GM12864 (cell line): ENCODE results near the gene ATF7.

ENCODE experiments used
- DNase-seq: peaks from one replicate; pipeline ENCODE4 v3.0.0-alpha.2; 2011; ENCODE audit warnings: low read depth
- H3K4me3 ChIP-seq: 2 replicates; pipeline ENCODE4 v1.5.1; 2011; ENCODE audit warnings: mild to moderate bottlenecking, low read depth, low read length, control low read depth
- CTCF ChIP-seq: IDR thresholded peaks from 2 replicates; pipeline ENCODE4 v1.5.1; 2011; ENCODE audit warnings: low read depth, mild to moderate bottlenecking, moderate library complexity, low read length, control low read depth, inconsistent platforms; ENCODE audit errors: missing control alignments

Gene ATF7

DNA sequence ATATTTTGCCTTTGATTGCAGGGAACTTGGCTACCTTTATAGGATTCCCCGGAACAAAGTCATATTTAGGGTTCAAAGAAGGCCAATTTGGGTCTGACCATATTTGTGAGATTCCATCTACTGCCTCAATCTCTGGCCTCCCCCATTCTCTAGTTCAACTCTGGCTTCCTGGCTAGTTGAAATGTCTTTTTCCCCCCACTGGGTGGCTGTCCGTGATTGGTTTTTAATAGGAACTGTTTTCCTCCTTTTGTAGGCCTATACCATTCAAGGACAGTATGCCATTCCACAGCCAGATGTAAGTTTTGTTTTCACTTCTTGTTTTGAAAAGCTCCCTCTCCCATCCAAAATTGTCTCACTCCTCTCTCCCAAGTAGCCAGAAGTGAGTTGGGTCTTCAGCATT lies 160.5 kb downstream of the ATF7 start:
- DNase-seq, result no peak
- H3K4me3 ChIP-seq, result no peak overlapping the region
- no peak for TF ChIP-seq CTCF

DNA sequence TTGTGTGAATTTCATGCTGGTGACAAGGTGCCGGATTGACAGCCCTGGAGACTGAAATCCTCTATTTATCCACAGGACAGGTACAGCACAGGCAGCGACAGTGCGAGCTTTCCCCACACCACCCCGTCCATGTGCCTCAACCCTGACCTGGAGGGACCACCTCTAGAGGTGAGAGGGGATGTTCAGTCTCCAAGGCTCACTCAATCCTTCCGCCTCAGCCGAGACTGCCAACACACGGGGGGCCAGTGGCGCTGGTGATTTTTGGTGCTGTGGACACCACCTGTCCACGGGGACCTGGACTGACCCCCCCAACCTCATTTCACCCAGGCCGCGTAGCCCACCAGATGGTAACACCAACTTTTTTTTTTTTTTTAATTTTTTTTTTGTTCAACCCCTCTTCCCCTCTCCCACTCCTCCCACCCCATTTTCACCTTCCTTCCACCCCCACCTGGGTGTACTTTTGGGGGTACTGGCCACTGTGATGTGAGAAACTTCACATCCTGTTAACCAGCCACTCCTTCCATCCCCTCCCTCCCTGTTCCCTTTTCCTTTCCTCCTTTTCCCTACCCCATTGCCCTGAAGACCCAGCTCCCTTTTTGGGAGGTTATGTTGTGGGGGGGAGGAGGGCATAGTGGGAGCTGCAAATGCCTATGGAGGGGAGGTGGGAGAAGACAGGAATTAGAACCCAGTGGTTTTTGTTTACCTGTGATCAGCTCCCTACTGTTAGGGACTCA lies 161.3 kb downstream of the ATF7 start:
- no peak for DNase-seq
- TF ChIP-seq CTCF, result no peak
- H3K4me3 ChIP-seq, result no peak overlapping the region

GRCh38 chr12:53463802-53464560 lies 162.2 kb downstream of the ATF7 start:
- no peak overlapping the region for H3K4me3 ChIP-seq
- DNase-seq, result no peak
- no peak for TF ChIP-seq CTCF

DNA sequence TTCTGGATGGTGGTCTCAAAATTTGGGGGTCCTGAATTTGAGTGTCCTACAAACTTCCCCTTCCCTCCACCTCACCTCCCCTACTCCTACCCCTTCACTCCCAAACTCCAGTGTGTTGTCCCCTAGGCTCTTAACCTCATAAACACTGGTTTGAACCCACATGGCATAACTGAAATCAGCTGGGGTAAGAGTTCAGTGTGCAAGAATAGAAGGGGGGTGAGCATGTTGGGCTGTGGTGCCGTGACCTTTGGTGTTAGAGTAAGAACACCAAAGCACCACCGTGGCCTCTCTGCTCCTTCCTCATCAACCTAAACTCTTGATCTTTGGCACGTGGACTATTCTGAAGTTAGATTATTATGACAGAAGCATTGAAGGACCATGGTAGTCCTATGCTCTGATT lies 163.2 kb downstream of the ATF7 start:
- no peak overlapping the region for H3K4me3 ChIP-seq
- no peak for DNase-seq
- no peak for TF ChIP-seq CTCF

DNA sequence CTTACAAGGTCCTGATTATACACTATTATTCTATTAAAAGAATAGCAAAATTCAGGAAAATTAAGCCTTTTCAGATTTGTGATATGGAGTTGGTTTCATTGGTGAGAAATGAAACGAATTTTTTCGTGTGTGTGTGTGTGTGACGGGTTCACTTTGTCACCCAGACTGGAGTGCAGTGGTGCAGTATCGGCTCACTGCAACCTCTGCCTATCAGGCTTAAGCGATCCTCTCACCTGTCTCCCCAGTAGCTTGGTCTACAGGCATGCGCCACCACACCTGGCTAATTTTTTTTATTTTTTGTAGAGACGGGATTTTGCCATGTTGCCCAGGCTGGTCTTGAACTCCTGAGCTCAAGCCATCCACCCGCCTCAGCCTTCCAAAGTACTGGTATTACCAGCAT lies 164.6 kb downstream of the ATF7 start:
- no peak for TF ChIP-seq CTCF
- H3K4me3 ChIP-seq, result no peak overlapping the region
- no peak for DNase-seq

GRCh38 chr12:53461059-53461458 lies 165.1 kb downstream of the ATF7 start:
- DNase-seq, result no peak
- no peak overlapping the region for H3K4me3 ChIP-seq
- TF ChIP-seq CTCF, result no peak
